Right ventricle myocardium superior (tissue), 1 donor: ENCODE data around the gene SLC38A3. TPM values are rescaled to one million over a fixed set of nuclear protein-coding genes. Genes with fewer than 3 reads are reported as not detected.
A peak's percentile ranks its signal among the peaks of the same experiment; 100 is the strongest.

Experiments
- ATAC-seq: fragments of 200-7000 bp; cut with Tn5 transposase; one replicate; pipeline ENCODE4 v1.9.1; 2020; ENCODE audit warnings: mild to moderate bottlenecking; ENCODE audit not compliant: poor library complexity
- DNase-seq: peaks from one replicate; pipeline ENCODE4 v3.0.0-alpha.2; 2020
- intact Hi-C: fragments of 100-400 bp; cut with DNase I; formaldehyde crosslinking; loops from one replicate; pipeline ENCODE4 v1.11.2; 2022
- total RNA-seq: library from RNA; stranded (reverse); fragmentation: NEBNext Ultra II Directional; extraction: Animal tissue kit (Norgen Biotek cat#: 25700); gene quantifications from one replicate; pipeline ENCODE4 v1.2.1, GENCODE V29; 2021
- donor health status: DM: no; HTN: yes; CAD: no; lungs with severe emphysema.

Gene SLC38A3
- total RNA-seq, 1 donor from 2014 or later: 10.6 TPM

GRCh38 chr3:50167841-50168209 lies 37.2 kb upstream of the SLC38A3 start:
- no peak for ATAC-seq
- DNase-seq: no peak
- intact Hi-C loops: no loop called here

DNA sequence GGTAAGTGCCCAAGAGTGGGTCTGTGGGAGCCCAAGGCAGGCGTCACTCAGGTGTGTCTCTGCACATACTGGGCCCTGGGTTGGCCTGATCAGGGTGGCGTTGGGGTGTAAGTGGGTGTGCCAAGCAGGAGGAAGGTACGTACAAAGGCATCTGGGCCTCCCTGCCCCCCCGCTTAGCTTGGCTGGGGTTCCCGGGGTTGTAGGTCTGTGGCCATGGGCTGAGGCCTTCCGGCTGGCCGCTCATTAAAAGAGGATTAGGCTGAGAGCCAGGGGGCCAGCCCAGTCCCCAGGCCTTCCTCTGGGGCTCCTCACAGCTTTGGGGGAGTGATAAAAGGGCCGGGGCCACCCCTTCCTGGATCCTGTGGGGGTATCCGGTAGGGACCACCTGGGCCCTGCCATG lies 36.7 kb upstream of the SLC38A3 start:
- DNase-seq: peak; percentile 61
- no peak for ATAC-seq
- intact Hi-C loops: no loop called here

DNA sequence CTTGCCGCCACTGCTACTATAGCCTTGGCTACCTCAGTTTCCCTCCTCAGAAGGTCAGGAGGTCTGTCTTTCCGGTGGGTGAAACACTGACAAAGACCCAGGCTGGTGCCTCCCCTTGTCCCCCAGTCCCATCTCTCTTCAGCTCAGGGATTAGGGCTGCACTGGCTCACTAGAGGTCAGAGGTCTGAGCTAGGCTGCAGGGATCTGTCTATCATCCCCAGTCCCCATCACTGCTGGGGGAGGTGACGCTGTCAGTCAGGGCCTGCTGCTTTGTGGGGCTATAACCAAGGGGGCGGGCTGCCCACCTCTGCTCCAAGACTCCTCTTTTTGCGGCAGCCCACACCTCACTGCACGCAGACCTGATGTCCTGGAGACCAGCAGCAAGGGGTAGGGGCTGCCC lies 36.3 kb upstream of the SLC38A3 start:
- ATAC-seq (no peak), DNase-seq (no peak)
- intact Hi-C loops: no loop called here

DNA sequence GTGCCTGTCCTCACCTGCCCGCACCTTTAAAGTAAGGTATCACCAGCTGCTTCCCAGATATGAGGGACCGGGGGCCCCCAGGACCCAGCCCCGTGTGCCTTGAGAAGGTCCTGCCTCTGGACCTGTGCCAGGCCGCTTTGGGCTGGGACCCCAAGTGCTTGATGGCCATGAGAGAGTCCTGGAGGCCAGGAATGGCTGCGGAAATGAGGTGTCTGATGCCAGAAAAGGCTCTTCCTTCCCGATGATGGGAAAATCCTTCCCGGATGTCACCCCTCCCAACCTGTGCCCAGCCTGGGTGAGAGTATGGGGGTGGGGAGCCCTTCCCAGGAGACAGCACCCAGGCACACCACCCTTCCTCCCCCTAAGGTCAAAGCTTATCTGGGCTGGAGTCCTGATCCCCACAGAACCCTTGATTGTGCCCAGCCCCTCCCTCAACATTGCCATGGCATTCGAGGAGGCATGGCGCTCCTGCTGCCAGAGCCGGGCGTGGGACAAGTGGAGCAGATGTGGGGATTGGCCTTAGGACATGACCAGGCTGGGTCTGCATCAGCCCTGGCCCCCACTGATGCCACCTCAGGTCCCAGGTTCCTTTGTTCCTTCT lies 35.7 kb upstream of the SLC38A3 start:
- ATAC-seq (no peak), DNase-seq (no peak)
- intact Hi-C loops: no loop called here

- no peak for ATAC-seq
- intact Hi-C loops: no loop called here
- DNase-seq: no peak
These were observed 35.2 kb upstream of the SLC38A3 start for GRCh38 chr3:50169858-50170257.

GRCh38 chr3:50170689-50171088 lies 34.4 kb upstream of the SLC38A3 start:
- intact Hi-C loops: no loop called here
- DNase-seq (peak; percentile 64), ATAC-seq (no peak)

GRCh38 chr3:50171540-50172301 lies 33.4 kb upstream of the SLC38A3 start:
- intact Hi-C loops: no loop called here
- ATAC-seq (no peak), DNase-seq (no peak)

- intact Hi-C loops: no loop called here
- peak; percentile 85 for ATAC-seq
- peak; percentile 60 for DNase-seq
These were observed 32.3 kb upstream of the SLC38A3 start for GRCh38 chr3:50172626-50173220.

GRCh38 chr3:50173685-50174516 lies 31.2 kb upstream of the SLC38A3 start:
- no peak for ATAC-seq
- DNase-seq: no peak
- intact Hi-C loops: no loop called here

- intact Hi-C loops: no loop called here
- no peak for DNase-seq
- ATAC-seq: no peak
These were observed 30.6 kb upstream of the SLC38A3 start for GRCh38 chr3:50174517-50174895.

GRCh38 chr3:50174947-50175524 lies 30.0 kb upstream of the SLC38A3 start:
- ATAC-seq: no peak
- intact Hi-C loops: no loop called here

DNA sequence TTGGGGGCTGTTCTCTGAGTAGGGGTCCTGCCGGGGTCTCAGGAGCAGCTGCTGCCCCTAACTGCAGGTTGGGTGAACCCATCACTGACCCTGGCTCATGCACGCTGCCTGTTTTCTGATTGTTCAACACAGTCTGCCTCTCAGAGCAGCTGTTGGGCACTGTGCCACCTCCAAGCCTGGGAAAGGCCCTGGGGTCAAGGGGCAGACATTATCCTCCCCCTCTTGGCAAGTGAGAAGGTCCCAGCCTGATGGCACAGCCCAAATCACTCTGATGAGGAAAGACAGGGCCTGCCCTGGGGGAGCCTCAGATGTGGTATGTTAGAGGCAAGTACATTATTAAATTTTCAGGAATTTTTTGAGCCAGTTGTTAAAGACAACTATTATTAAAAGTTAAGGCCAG lies 27.7 kb upstream of the SLC38A3 start:
- no peak for ATAC-seq
- peak; percentile 50 for DNase-seq

More at GRCh38 chr3:50174947-50175524, 30.0 kb upstream of the SLC38A3 start:
- DNase-seq: no peak

GRCh38 chr3:50179710-50180109 lies 25.4 kb upstream of the SLC38A3 start:
- ATAC-seq: no peak
- DNase-seq: no peak

More for the DNA sequence above, 27.7 kb upstream of the SLC38A3 start:
- intact Hi-C loops: no loop called here

GRCh38 chr3:50181985-50182384 lies 23.1 kb upstream of the SLC38A3 start:
- intact Hi-C loops: no loop called here
- DNase-seq (no peak), ATAC-seq (no peak)

More at GRCh38 chr3:50179710-50180109, 25.4 kb upstream of the SLC38A3 start:
- intact Hi-C loops: no loop called here

DNA sequence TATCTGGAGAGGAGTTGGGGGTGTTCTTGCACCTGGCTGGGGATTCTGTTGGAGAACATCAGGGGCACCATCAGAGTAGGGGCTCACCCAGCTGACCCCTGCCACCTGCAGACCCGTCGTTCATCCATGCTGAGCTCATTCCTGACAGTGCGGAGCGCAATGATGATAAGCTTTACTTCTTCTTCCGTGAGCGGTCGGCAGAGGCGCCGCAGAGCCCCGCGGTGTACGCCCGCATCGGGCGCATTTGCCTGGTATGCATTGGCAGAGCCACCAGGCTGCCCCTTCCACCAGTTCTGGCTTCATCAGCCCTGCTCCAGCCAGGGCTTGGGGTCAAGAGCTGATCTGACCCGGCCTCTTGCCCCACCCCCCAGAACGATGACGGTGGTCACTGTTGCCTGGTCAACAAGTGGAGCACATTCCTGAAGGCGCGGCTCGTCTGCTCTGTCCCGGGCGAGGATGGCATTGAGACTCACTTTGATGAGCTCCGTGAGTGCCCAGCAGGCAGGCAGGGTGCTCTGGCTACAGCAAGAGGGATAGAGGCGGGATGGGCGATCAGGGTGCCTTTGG lies 22.5 kb upstream of the SLC38A3 start:
- ATAC-seq (no peak), DNase-seq (no peak)
- intact Hi-C loops: no loop called here

- intact Hi-C loops: no loop called here
- DNase-seq (no peak), ATAC-seq (no peak)
These were observed 21.3 kb upstream of the SLC38A3 start for GRCh38 chr3:50183755-50184154.

DNA sequence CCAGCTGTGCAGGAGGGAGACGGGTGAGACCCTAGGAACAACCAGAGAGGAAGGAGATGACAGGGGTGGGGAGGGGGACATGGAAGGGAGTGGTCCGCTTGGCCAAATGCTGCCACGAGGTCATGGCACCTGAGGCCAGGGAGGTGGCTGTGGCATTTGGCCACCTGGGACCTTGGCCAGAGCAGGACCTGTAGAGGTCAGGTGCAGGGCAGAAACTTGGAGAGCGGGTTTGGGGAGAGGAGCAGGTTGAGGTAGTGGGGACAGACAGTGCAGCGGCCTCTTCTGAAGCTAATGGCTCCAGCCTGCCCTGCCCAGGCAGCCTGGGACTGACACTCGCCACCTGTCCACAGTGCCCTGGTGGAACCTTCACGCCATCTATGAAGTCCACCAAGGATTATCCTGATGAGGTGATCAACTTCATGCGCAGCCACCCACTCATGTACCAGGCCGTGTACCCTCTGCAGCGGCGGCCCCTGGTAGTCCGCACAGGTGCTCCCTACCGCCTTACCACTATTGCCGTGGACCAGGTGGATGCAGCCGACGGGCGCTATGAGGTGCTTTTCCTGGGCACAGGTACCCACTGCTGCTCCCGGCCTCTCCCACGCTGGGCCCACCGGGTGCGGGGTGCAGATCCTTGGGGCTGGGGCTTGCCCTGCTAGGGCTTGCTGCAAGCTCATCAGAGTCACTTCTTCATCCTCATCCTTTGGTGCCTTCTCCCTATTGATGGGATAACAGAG lies 20.7 kb upstream of the SLC38A3 start:
- no peak for ATAC-seq
- DNase-seq: no peak
- intact Hi-C loops: no loop called here

GRCh38 chr3:50185230-50185629 lies 19.8 kb upstream of the SLC38A3 start:
- intact Hi-C loops: no loop called here
- DNase-seq: no peak
- no peak for ATAC-seq
